LNCAP (cell line): ENCODE data around the gene CAMSAP1.

Experiments
- CTCF ChIP-seq: fragments of 450-650 bp; IDR thresholded peaks from 2 replicates; pipeline ENCODE4 v1.5.1; 2017; ENCODE audit warnings: mild to moderate bottlenecking

Gene CAMSAP1

GRCh38 chr9:135862809-135863208 is 44.5 kb downstream of the CAMSAP1 start:
- no peak for TF ChIP-seq CTCF

- TF ChIP-seq CTCF, result no peak
These were observed 48.7 kb downstream of the CAMSAP1 start for GRCh38 chr9:135858491-135859185.

- no peak for TF ChIP-seq CTCF
These were observed 49.5 kb downstream of the CAMSAP1 start for GRCh38 chr9:135857843-135858242.

- no peak for TF ChIP-seq CTCF
These were observed 50.0 kb downstream of the CAMSAP1 start for GRCh38 chr9:135857371-135857786.

GRCh38 chr9:135851748-135852147 is 55.6 kb downstream of the CAMSAP1 start:
- no peak for TF ChIP-seq CTCF

- TF ChIP-seq CTCF, result no peak
These were observed 56.6 kb downstream of the CAMSAP1 start for GRCh38 chr9:135850737-135851136.

GRCh38 chr9:135849181-135849580 is 58.2 kb downstream of the CAMSAP1 start:
- no peak for TF ChIP-seq CTCF
